Thoracic aorta (tissue), 2 donors: ENCODE data around the gene FHIT. TPM values are rescaled to one million over a fixed set of nuclear protein-coding genes. Genes with fewer than 3 reads are reported as not detected.
"Not testable (repeated sequence)": the region's sequence is repeated elsewhere in the genome, so short reads cannot be mapped to it uniquely, and the experiment has no call there.

Experiments used
- ATAC-seq: fragments of 150-250 bp; one replicate; pipeline ENCODE4 v1.8.0; 2017; ENCODE audit warnings: low read depth; ENCODE audit not compliant: insufficient number of reproducible peaks, low FRiP score
- DNase-seq: peaks from one replicate; pipeline ENCODE4 v3.0.0-alpha.2; 2020; ENCODE audit warnings: low spot score
- H3K27ac ChIP-seq, 2 donors: fragments of 200-600 bp; sonication (generic); 1 replicate in 1 of 2; 2 replicates in 1 of 2; pipeline ENCODE4 v1.5.1; 2016; ENCODE audit warnings: mild to moderate bottlenecking in 2 of 2, moderate library complexity in 2 of 2
- H3K27me3 ChIP-seq: fragments of 200-600 bp; sonication (generic); replicated peaks from 2 replicates; pipeline ENCODE4 v1.6.0; 2016; ENCODE audit warnings: mild to moderate bottlenecking; ENCODE audit not compliant: insufficient read depth
- H3K36me3 ChIP-seq: fragments of 200-600 bp; sonication (generic); one replicate; pipeline ENCODE4 v1.5.1; 2016
- H3K4me1 ChIP-seq, 2 donors: fragments of 200-600 bp; sonication (generic); 1 replicate in 1 of 2; 2 replicates in 1 of 2; pipeline versions ENCODE4 v1.5.1 to v1.6.0; 2016; ENCODE audit warnings: low read depth in 2 of 2, mild to moderate bottlenecking in 1 of 2; ENCODE audit not compliant: control insufficient read depth in 1 of 2
- H3K4me3 ChIP-seq: fragments of 200-600 bp; sonication (generic); 2 replicates; pipeline ENCODE4 v1.5.1; 2016; ENCODE audit warnings: mild to moderate bottlenecking
- H3K9me3 ChIP-seq: fragments of 200-600 bp; sonication (generic); 2 replicates; pipeline ENCODE4 v1.5.1; 2016
- CTCF ChIP-seq: fragments of 200-600 bp; sonication (generic); IDR thresholded peaks from one replicate; pipeline ENCODE4 v1.5.1; 2019; ENCODE audit warnings: antibody characterized with exemption
- total RNA-seq, 2 donors: library from RNA; depleted of rRNA; stranded (reverse); fragments of >200 nt; gene quantifications; one replicate each; pipeline versions ENCODE4 v1.1.0 to v1.2.3, GENCODE V29; 2016

FHIT gene
- total RNA-seq, 2 donors from 2014 or later, result 2.0 to 2.3 TPM

- Histone ChIP-seq H3K27ac (no peak overlapping the region), H3K27me3 (no peaks in the 10 kb centered on the region), H3K4me3 (no peak overlapping the region), H3K9me3 (no peaks in the 10 kb centered on the region), H3K36me3 (no peaks in the 10 kb centered on the region), H3K4me1 (peaks cover 0 to 10% of the 10 kb centered on the region in 2 donors)
- DNase-seq, result no peak
- no peak for ATAC-seq
- no peak for TF ChIP-seq CTCF
Measured at GRCh38 chr3:61224823-61225222, 26.4 kb downstream of the FHIT start.

GRCh38 chr3:61223451-61223850, 27.8 kb downstream of the FHIT start:
- H3K9me3 ChIP-seq, result no peaks in the 10 kb centered on the region

GRCh38 chr3:61222467-61222866, 28.8 kb downstream of the FHIT start:
- no peak for TF ChIP-seq CTCF
- Histone ChIP-seq H3K4me1 (peaks cover 0 to 10% of the 10 kb centered on the region in 2 donors), H3K4me3 (no peak overlapping the region), H3K27ac (no peak overlapping the region), H3K36me3 (no peaks in the 10 kb centered on the region), H3K27me3 (no peaks in the 10 kb centered on the region), H3K9me3 (no peaks in the 10 kb centered on the region)
- DNase-seq, result no peak
- ATAC-seq, result no peak

More at GRCh38 chr3:61223451-61223850, 27.8 kb downstream of the FHIT start:
- no peaks in the 10 kb centered on the region for H3K27me3 ChIP-seq
- no peaks in the 10 kb centered on the region for H3K36me3 ChIP-seq
- TF ChIP-seq CTCF, result no peak
- no peak overlapping the region for H3K27ac ChIP-seq
- DNase-seq (no peak), ATAC-seq (no peak)
- H3K4me1 ChIP-seq, result peaks cover 0 to 10% of the 10 kb centered on the region in 2 donors
- H3K4me3 ChIP-seq, result no peak overlapping the region

- ATAC-seq, result no peak
- Histone ChIP-seq H3K36me3 (no peaks in the 10 kb centered on the region), H3K27ac (no peak overlapping the region), H3K27me3 (no peaks in the 10 kb centered on the region), H3K4me3 (no peak overlapping the region), H3K9me3 (no peaks in the 10 kb centered on the region), H3K4me1 (peaks cover 0 to 10% of the 10 kb centered on the region in 2 donors)
- no peak for TF ChIP-seq CTCF
- no peak for DNase-seq
Measured at GRCh38 chr3:61221759-61222362, 29.4 kb downstream of the FHIT start.

GRCh38 chr3:61218504-61218903, 32.7 kb downstream of the FHIT start:
- H3K9me3 ChIP-seq, result no peaks in the 10 kb centered on the region
- no peak overlapping the region for H3K4me3 ChIP-seq
- H3K27me3 ChIP-seq, result no peaks in the 10 kb centered on the region
- TF ChIP-seq CTCF, result no peak
- DNase-seq (no peak), ATAC-seq (no peak)
- peaks cover 0 to 8% of the 10 kb centered on the region in 2 donors for H3K4me1 ChIP-seq
- no peak overlapping the region for H3K27ac ChIP-seq
- no peaks in the 10 kb centered on the region for H3K36me3 ChIP-seq

GRCh38 chr3:61216171-61216570, 35.1 kb downstream of the FHIT start:
- H3K27me3 ChIP-seq, H3K36me3 ChIP-seq, H3K9me3 ChIP-seq, H3K4me3 ChIP-seq, DNase-seq, H3K27ac ChIP-seq, ATAC-seq, H3K4me1 ChIP-seq: not testable (repeated sequence)
